ENCODE measurements around the gene IPCEF1.

IPCEF1 gene, protein sequence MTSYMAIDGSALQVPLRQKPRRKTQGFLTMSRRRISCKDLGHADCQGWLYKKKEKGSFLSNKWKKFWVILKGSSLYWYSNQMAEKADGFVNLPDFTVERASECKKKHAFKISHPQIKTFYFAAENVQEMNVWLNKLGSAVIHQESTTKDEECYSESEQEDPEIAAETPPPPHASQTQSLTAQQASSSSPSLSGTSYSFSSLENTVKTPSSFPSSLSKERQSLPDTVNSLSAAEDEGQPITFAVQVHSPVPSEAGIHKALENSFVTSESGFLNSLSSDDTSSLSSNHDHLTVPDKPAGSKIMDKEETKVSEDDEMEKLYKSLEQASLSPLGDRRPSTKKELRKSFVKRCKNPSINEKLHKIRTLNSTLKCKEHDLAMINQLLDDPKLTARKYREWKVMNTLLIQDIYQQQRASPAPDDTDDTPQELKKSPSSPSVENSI

GRCh38 chr6:154356690-154357089 lies at the start of gene IPCEF1:
Gene IPCEF1 (minus strand): TSS chr6:154356803. CDS start chr6:154265947, 90,856 bp downstream.
- no peak for DNase-seq

- DNase-seq = no peak
Observed at GRCh38 chr6:154406301-154406700, 49.7 kb upstream of the IPCEF1 start.

GRCh38 chr6:154404791-154405400 lies 48.3 kb upstream of the IPCEF1 start:
- no peak for DNase-seq

DNA sequence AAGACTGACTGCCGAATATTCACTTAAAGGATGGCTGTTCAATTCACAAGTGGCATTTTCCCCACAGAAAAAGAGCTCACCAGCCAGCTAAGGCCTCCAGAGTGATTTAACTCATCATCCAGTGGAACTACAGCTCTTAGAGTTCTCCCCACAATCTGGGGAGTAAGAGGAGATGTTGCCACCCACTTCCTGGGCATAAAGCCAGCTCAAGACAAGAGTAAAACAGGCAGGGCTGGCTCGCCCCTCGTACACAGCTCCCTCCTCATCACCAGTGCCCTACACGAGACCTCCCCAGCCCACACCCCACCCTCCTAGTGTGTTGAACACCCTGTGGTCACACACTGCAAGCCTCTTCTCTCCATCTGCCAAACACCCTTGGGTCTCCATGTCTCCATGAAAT lies 47.2 kb upstream of the IPCEF1 start:
- DNase-seq = no peak

- no peak for DNase-seq
Observed at GRCh38 chr6:154402081-154402780, 45.6 kb upstream of the IPCEF1 start.

GRCh38 chr6:154399097-154399496 lies 42.5 kb upstream of the IPCEF1 start:
- no peak for DNase-seq

- DNase-seq = no peak
Observed at GRCh38 chr6:154397491-154398195, 41.0 kb upstream of the IPCEF1 start.

GRCh38 chr6:154395878-154396277 lies 39.3 kb upstream of the IPCEF1 start:
- DNase-seq = no peak

GRCh38 chr6:154395316-154395715 lies 38.7 kb upstream of the IPCEF1 start:
- no peak for DNase-seq

- DNase-seq = no peak
Observed at GRCh38 chr6:154394571-154394970, 38.0 kb upstream of the IPCEF1 start.

DNA sequence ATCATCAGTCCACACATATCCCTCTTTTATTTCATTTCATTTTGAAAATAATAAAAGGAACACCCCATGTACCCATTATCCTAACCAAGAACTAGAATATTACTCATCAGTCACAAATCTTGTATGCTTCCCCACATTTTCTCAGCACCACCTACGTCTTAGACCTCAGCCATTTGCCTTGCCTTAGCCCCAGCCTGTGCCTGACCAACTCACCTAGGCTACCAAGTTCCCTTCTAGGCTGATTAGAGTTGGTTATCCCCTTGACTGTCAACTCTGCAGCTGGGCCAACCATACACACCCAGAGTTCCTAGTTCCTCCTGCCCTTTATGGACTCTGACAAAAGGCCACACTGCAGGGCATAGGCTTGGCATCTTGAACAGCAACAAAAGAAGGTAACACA lies 33.4 kb upstream of the IPCEF1 start:
- DNase-seq = no peak

DNA sequence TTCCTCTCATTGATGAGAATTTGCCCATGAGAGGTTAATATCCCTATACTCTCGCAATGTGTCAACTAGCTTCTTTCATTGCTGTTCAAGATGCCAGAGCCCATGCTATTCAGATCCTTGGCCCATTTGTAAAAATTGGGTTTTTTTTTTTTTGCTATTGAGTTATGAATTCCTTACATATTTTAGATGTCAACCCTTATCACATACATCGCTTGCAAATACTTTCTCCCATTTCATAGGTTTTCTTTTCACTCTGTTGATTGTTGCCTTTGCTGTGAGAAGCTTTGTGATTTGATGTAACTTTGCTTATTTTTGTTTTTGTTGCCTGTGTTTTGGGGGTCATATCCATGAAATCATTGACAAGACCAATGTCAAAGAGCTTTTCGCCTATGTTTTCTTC lies 32.2 kb upstream of the IPCEF1 start:
- DNase-seq = no peak

- no peak for DNase-seq
Observed at GRCh38 chr6:154386848-154387717, 30.5 kb upstream of the IPCEF1 start.

- no peak for DNase-seq
Observed at GRCh38 chr6:154384191-154384590, 27.6 kb upstream of the IPCEF1 start.

GRCh38 chr6:154383273-154383672 lies 26.7 kb upstream of the IPCEF1 start:
- no peak for DNase-seq

DNA sequence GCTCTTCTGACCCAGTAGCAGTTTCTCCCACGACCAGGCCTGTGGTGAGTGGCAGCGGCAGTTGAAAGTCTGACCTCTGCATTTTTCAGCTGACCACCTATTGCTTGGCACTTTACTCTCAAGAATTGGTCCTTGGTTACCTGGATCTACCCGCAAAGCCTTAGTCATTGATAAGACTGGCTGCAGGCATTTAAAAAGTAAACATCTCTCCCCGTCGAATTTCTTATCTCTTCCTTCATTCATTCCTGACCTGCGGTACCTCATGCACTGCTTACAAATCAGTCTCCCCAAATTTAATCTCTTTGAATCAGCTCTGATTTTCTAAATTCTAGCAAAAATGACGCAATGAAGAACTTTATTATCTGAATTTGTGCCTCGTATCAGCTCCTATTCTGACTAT lies 26.1 kb upstream of the IPCEF1 start:
- no peak for DNase-seq

DNA sequence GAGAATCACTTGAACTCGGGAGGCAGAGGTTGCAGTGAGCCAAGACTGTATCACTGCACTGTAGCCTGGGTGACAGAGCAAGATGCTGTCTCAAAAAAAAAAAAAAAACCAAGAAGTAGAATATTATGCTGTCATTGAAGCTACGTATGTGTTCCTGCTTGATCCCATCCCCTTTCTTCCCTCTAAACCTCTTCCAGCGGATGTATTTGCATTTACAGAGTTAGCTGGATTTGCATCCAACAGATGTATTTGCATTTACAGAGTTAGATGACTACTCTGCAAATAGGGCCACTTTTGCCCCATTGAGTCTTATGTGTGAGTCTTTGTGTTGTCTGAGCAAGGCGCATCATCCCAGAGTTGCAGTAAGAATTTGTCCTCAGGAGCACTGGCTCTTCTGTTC lies 24.9 kb upstream of the IPCEF1 start:
- DNase-seq = no peak

GRCh38 chr6:154380741-154381140 lies 24.1 kb upstream of the IPCEF1 start:
- no peak for DNase-seq

- DNase-seq = no peak
Observed at GRCh38 chr6:154379585-154379984, 23.0 kb upstream of the IPCEF1 start.

DNA sequence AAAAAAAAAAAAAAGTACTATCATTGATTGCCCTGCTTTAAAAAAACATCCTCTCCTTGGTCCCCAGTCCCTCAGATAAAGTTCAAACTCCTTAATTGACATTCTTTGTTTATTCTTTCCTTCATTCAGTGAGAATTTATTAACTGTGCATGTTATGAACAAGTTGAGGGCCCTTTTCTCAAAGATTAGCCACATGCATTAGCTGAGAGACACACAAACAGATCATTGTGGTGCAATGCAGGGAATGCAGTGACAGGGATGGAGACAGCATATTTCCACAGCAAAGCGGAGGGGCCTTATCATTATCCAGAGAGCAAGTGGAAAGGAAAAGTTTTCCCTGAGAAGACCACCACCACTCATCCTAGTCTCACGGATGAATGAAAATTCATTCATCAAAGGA lies 21.9 kb upstream of the IPCEF1 start:
- no peak for DNase-seq

DNA sequence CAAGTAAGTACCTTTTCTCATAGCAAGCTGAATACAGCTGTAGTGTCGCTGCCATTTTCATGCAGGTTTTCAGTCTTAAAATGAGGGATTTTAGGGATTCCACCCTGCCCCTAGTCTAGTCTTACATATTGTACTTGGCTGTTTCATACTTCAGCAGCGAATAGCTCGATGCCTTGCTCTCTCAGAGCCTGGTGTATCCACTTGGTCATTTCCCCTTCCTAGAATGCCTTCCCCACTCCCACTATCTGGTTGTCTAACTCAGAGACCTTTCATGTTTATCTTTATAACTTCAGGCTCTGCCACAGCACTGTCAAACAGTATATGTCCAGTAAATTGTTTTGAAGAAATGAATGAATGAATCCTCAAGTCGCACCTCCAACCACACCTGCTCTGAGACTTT lies 21.1 kb upstream of the IPCEF1 start:
- DNase-seq = no peak

DNA sequence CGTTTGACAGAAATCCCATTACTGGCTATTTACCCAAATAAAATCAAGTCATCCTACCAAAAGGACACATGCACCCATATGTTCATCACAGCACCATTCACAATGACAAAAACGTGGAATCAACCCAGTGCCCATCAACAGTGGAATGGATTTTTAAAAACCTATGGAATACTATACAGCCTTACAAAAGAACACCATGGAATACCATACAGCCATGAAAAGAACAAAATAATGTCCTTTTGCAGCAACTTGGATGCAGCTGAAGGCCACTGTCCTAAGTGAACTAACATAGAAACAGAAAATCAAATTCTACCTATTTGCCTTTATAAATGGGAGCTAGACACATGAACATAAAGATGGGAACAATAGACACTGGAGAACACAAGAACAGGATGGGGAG lies 17.4 kb upstream of the IPCEF1 start:
- no peak for DNase-seq
